GM19372 (cell line): ENCODE results near the gene PARP15.
"Not testable (repeated sequence)": the region's sequence is repeated elsewhere in the genome, so short reads cannot be mapped to it uniquely, and the experiment has no call there.

ENCODE experiments used
- ATAC-seq: cut with Tn5 transposase; IDR thresholded peaks from one replicate; pipeline ENCODE4 v1.9.1; 2021; ENCODE audit warnings: mild to moderate bottlenecking, low read depth, moderate library complexity; ENCODE audit not compliant: unreplicated experiment

PARP15 gene

GRCh38 chr3:122612696-122613095 lies 35.2 kb downstream of the PARP15 start:
- no peak for ATAC-seq

GRCh38 chr3:122615303-122615702 lies 37.9 kb downstream of the PARP15 start:
- no peak for ATAC-seq

GRCh38 chr3:122618614-122619013 lies 41.2 kb downstream of the PARP15 start:
- ATAC-seq: no peak

GRCh38 chr3:122619040-122619439 lies 41.6 kb downstream of the PARP15 start:
- no peak for ATAC-seq

GRCh38 chr3:122620399-122620798 lies 42.9 kb downstream of the PARP15 start:
- ATAC-seq: no peak

- no peak for ATAC-seq
These were observed 43.7 kb downstream of the PARP15 start for GRCh38 chr3:122621112-122621511.

GRCh38 chr3:122623031-122623829 lies 45.8 kb downstream of the PARP15 start:
- ATAC-seq: no peak

GRCh38 chr3:122626515-122627180 lies 49.2 kb downstream of the PARP15 start:
- ATAC-seq: no peak

- ATAC-seq: no peak
These were observed 49.9 kb downstream of the PARP15 start for GRCh38 chr3:122627301-122627700.

GRCh38 chr3:122628567-122628966 lies 51.1 kb downstream of the PARP15 start:
- ATAC-seq: no peak

GRCh38 chr3:122629763-122630162 lies 52.3 kb downstream of the PARP15 start:
- no peak for ATAC-seq

- ATAC-seq: no peak
These were observed 58.3 kb downstream of the PARP15 start for GRCh38 chr3:122635789-122636188.

GRCh38 chr3:122636697-122637096 lies 59.2 kb downstream of the PARP15 start:
- no peak for ATAC-seq

GRCh38 chr3:122640437-122640999 lies 63.1 kb downstream of the PARP15 start:
- no peak for ATAC-seq

- no peak for ATAC-seq
These were observed 65.5 kb downstream of the PARP15 start for GRCh38 chr3:122642935-122643334.

GRCh38 chr3:122646146-122646988 lies 68.9 kb downstream of the PARP15 start:
- ATAC-seq: no peak

GRCh38 chr3:122651233-122651907 lies 73.9 kb downstream of the PARP15 start:
- not testable (repeated sequence) for ATAC-seq

GRCh38 chr3:122651962-122652361 lies 74.5 kb downstream of the PARP15 start:
- not testable (repeated sequence) for ATAC-seq

GRCh38 chr3:122658336-122658735 lies 80.9 kb downstream of the PARP15 start:
- not testable (repeated sequence) for ATAC-seq

GRCh38 chr3:122660297-122660974 lies 83.0 kb downstream of the PARP15 start:
- ATAC-seq: no peak
